PC-9 (cell line): Measurements from ENCODE around the gene ELMOD1.
"Not testable (repeated sequence)": the region's sequence is repeated elsewhere in the genome, so short reads cannot be mapped to it uniquely, and the experiment has no call there.

ENCODE experiments used
- EZH2 ChIP-seq: fragments of 200-600 bp; sonication (generic); IDR thresholded peaks from 2 replicates; pipeline ENCODE4 v1.8.0; 2017; ENCODE audit warnings: antibody characterized with exemption, low read depth
- TF ChIP-seq, protein P1 (sequence below): fragments of 200-600 bp; sonication (generic); conservative IDR thresholded peaks from 2 replicates; pipeline ENCODE4 v1.6.1; 2017; ENCODE audit warnings: mixed run types, antibody characterized with exemption, mild to moderate bottlenecking, moderate library complexity

DNA sequence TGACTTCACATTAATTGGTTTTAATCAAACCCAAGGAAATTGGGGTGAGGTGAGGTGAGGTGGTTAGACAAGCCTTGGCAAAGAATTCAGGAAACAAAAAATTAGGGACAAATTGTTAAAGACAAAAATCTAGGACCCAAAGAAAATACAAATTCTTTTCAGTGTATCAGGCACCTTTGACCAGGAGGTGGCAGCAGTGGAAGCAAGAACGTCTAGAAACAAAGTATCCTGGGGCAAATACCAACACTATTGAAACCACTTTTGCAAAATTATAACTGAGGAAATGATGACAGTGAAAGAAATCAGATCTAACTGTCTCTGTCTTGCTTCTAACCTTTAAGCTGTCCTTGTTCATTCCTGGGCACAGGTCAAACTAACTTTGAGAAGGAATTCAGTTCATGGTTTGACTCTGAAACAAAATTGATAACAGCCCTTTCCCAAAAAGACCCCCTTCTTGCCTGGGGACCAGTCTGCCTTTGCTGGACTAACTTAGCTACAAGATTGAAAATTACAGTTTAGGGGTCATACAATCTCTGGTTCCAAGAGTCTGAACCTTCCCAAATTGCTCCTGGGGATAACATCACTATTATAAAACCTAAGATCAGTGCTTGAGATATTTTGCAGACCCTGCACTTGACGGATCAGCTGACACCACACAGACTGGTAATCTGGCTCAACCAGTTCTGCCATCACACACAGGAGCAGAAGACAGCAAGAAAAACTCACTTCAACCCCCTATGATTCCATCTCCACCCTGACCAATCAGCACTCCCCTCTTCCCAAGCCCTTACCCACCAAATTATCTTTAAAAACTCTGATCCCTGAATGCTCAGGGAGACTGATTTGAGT lies 14.2 kb upstream of the ELMOD1 start:
- TF ChIP-seq, protein P1, sequence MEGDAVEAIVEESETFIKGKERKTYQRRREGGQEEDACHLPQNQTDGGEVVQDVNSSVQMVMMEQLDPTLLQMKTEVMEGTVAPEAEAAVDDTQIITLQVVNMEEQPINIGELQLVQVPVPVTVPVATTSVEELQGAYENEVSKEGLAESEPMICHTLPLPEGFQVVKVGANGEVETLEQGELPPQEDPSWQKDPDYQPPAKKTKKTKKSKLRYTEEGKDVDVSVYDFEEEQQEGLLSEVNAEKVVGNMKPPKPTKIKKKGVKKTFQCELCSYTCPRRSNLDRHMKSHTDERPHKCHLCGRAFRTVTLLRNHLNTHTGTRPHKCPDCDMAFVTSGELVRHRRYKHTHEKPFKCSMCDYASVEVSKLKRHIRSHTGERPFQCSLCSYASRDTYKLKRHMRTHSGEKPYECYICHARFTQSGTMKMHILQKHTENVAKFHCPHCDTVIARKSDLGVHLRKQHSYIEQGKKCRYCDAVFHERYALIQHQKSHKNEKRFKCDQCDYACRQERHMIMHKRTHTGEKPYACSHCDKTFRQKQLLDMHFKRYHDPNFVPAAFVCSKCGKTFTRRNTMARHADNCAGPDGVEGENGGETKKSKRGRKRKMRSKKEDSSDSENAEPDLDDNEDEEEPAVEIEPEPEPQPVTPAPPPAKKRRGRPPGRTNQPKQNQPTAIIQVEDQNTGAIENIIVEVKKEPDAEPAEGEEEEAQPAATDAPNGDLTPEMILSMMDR: peak; percentile 86
- TF ChIP-seq EZH2: not testable (repeated sequence)
